Vagina (tissue), 2 donors: Measurements from ENCODE around the gene SETBP1.

ENCODE experiments used
- POLR2AphosphoS5 ChIP-seq, 2 donors: sonication (generic); formaldehyde crosslinking; IDR thresholded peaks; one replicate each; pipeline ENCODE4 v1.9.0; 2017; ENCODE audit warnings: antibody characterized with exemption in 2 of 2, mild to moderate bottlenecking in 2 of 2, low read depth in 1 of 2; ENCODE audit not compliant: insufficient read depth in 1 of 2
- TF ChIP-seq, protein P1 (sequence below), 3 experiments: fragments of 450-650 bp in 2 of 3; fragments of 200-600 bp in 1 of 3; sonication (generic) in 1 of 3; IDR thresholded peaks; one replicate each; pipeline ENCODE4 v1.5.1; 2017 to 2019; ENCODE audit warnings: antibody characterized with exemption in 3 of 3, mild to moderate bottlenecking in 2 of 3, moderate library complexity in 2 of 3

GRCh38 chr18:44830581-44830980 is 149.9 kb downstream of the SETBP1 start:
- TF ChIP-seq, protein P1, sequence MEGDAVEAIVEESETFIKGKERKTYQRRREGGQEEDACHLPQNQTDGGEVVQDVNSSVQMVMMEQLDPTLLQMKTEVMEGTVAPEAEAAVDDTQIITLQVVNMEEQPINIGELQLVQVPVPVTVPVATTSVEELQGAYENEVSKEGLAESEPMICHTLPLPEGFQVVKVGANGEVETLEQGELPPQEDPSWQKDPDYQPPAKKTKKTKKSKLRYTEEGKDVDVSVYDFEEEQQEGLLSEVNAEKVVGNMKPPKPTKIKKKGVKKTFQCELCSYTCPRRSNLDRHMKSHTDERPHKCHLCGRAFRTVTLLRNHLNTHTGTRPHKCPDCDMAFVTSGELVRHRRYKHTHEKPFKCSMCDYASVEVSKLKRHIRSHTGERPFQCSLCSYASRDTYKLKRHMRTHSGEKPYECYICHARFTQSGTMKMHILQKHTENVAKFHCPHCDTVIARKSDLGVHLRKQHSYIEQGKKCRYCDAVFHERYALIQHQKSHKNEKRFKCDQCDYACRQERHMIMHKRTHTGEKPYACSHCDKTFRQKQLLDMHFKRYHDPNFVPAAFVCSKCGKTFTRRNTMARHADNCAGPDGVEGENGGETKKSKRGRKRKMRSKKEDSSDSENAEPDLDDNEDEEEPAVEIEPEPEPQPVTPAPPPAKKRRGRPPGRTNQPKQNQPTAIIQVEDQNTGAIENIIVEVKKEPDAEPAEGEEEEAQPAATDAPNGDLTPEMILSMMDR (IDR thresholded peaks at IDR 0.05) = no peak
- no peak for TF ChIP-seq POLR2AphosphoS5 (IDR thresholded peaks at IDR 0.05; ENCODE audit: insufficient read depth in 1 of 2, low read depth in 1 of 2)
